ENCODE measurements around the gene HIPK1. TPM values are rescaled to one million over a fixed set of nuclear protein-coding genes. Genes with fewer than 3 reads are reported as not detected.

The HIPK1 gene
- total and polyA plus RNA-seq, 8 donors = 38.7 to 77.4 (median 45.4) TPM

DNA sequence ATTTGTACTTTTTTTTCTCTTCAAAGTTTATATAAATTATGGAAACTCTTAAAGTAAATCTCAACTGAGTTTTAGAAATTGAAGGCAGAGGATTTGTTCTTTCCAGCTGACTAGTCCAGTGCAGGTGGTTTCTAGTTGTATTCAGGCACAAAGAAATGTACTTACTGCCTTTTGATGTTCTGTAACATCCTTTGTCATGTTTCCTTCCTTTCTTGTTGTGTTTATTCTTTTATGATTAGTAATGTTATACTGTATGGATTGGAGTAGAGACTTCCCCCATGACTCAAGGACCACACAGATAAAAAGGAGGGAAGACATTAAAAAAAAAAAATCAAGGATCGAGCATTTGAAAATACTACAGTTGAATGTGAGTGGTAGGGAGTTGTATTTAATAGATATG lies 8.0 kb downstream of the HIPK1 start:
- no peaks in the 10 kb centered on the region for H3K9me3 ChIP-seq
- DNase-seq (no peak), ATAC-seq (no peak)
- intact Hi-C loops (cut with DNase I) = no loop called here
- peaks cover 1 to 97% of the 10 kb centered on the region in 2 donors for H3K4me1 ChIP-seq
- TF ChIP-seq, protein P1, sequence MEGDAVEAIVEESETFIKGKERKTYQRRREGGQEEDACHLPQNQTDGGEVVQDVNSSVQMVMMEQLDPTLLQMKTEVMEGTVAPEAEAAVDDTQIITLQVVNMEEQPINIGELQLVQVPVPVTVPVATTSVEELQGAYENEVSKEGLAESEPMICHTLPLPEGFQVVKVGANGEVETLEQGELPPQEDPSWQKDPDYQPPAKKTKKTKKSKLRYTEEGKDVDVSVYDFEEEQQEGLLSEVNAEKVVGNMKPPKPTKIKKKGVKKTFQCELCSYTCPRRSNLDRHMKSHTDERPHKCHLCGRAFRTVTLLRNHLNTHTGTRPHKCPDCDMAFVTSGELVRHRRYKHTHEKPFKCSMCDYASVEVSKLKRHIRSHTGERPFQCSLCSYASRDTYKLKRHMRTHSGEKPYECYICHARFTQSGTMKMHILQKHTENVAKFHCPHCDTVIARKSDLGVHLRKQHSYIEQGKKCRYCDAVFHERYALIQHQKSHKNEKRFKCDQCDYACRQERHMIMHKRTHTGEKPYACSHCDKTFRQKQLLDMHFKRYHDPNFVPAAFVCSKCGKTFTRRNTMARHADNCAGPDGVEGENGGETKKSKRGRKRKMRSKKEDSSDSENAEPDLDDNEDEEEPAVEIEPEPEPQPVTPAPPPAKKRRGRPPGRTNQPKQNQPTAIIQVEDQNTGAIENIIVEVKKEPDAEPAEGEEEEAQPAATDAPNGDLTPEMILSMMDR (IDR thresholded peaks at IDR 0.05) = no peak
- H3K27ac ChIP-seq = no peak overlapping the region
- peaks cover 0 to 20% of the 10 kb centered on the region in 2 donors for H3K36me3 ChIP-seq
- no peak overlapping the region for H3K4me3 ChIP-seq
- no peaks in the 10 kb centered on the region for H3K27me3 ChIP-seq

DNA sequence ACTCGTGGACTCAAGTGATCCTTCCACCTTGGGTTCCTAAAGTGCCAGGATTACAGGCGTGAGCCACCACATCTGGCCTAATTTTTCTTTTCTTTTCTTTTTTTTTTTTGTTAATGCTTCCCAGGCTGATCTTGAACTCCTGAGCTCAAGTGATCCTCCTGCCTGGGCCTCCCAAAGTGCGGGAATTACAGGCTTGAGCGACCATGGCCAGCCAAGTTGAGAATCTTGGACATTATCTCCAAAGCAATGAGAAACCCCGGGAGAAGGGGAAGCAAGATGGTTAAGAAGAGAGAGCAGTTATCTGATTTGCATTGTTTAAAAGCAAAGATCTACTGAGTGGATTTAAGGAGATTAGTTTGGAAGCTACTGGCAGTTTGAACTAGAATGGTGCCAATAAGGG lies 9.1 kb downstream of the HIPK1 start:
- intact Hi-C loops (cut with DNase I) = no loop called here
- ATAC-seq = no peak

DNA sequence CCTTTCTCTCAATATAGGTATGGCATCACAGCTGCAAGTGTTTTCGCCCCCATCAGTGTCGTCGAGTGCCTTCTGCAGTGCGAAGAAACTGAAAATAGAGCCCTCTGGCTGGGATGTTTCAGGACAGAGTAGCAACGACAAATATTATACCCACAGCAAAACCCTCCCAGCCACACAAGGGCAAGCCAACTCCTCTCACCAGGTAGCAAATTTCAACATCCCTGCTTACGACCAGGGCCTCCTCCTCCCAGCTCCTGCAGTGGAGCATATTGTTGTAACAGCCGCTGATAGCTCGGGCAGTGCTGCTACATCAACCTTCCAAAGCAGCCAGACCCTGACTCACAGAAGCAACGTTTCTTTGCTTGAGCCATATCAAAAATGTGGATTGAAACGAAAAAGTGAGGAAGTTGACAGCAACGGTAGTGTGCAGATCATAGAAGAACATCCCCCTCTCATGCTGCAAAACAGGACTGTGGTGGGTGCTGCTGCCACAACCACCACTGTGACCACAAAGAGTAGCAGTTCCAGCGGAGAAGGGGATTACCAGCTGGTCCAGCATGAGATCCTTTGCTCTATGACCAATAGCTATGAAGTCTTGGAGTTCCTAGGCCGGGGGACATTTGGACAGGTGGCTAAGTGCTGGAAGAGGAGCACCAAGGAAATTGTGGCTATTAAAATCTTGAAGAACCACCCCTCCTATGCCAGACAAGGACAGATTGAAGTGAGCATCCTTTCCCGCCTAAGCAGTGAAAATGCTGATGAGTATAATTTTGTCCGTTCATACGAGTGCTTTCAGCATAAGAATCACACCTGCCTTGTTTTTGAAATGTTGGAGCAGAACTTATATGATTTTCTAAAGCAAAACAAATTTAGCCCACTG lies 11.5 kb downstream of the HIPK1 start:
- Histone ChIP-seq H3K27me3 (no peaks in the 10 kb centered on the region), H3K36me3 (peaks cover 0 to 23% of the 10 kb centered on the region in 2 donors), H3K4me1 (peaks cover 0 to 81% of the 10 kb centered on the region in 2 donors), H3K9me3 (no peaks in the 10 kb centered on the region), H3K4me3 (no peak overlapping the region), H3K27ac (peak overlapping the region in 1 of 2 donors; percentile 45)
- intact Hi-C loops (cut with DNase I) = no loop called here
- TF ChIP-seq, protein P1 (IDR thresholded peaks at IDR 0.05) = no peak
- DNase-seq = no peak
- no peak for ATAC-seq

More for the DNA sequence above, 9.1 kb downstream of the HIPK1 start:
- Histone ChIP-seq H3K27ac (no peak overlapping the region), H3K4me3 (no peak overlapping the region), H3K27me3 (no peaks in the 10 kb centered on the region), H3K9me3 (no peaks in the 10 kb centered on the region), H3K4me1 (peaks cover 0 to 96% of the 10 kb centered on the region in 2 donors), H3K36me3 (peaks cover 0 to 23% of the 10 kb centered on the region in 2 donors)
- no peak for DNase-seq
- TF ChIP-seq, protein P1 (IDR thresholded peaks at IDR 0.05) = no peak

DNA sequence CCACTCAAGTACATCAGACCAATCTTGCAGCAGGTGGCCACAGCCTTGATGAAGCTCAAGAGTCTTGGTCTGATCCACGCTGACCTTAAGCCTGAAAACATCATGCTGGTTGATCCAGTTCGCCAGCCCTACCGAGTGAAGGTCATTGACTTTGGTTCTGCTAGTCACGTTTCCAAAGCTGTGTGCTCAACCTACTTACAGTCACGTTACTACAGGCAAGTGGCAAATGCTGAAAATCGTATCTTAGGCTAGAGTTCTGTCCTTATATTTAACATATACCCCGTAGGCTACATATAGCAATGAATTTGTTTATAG lies 12.1 kb downstream of the HIPK1 start:
- Histone ChIP-seq H3K36me3 (peaks cover 0 to 23% of the 10 kb centered on the region in 2 donors), H3K27ac (no peak overlapping the region), H3K27me3 (no peaks in the 10 kb centered on the region), H3K4me1 (peaks cover 2 to 81% of the 10 kb centered on the region in 2 donors), H3K4me3 (no peak overlapping the region), H3K9me3 (no peaks in the 10 kb centered on the region)
- ATAC-seq (no peak), DNase-seq (no peak)
- TF ChIP-seq, protein P1 (IDR thresholded peaks at IDR 0.05) = no peak
- intact Hi-C loops (cut with DNase I) = no loop called here

DNA sequence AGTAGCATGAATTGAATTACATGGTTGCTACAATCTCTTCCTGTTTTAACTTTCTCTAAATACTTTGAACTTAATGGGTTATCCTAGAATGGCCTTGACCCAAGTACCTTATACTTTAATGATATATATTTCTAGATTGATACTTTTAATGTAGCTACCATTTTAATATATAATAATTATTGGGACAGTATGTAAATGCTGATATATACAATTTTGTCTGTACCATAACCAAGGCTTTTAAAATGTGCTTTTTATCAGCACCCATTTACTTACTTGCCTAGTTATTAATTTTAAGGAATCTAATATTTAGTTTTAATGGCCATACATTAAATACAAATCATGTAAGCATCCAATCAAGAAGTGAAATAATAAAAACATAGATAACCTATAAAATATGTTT lies 13.4 kb downstream of the HIPK1 start:
- H3K27ac ChIP-seq = peak overlapping the region in 1 of 2 donors; percentile 67
- peaks cover 15 to 81% of the 10 kb centered on the region in 2 donors for H3K4me1 ChIP-seq
- TF ChIP-seq, protein P1 (IDR thresholded peaks at IDR 0.05) = no peak
- intact Hi-C loops (cut with DNase I) = no loop called here
- no peak overlapping the region for H3K4me3 ChIP-seq
- no peak for ATAC-seq
- no peaks in the 10 kb centered on the region for H3K27me3 ChIP-seq
- no peak for DNase-seq
- peaks cover 0 to 23% of the 10 kb centered on the region in 2 donors for H3K36me3 ChIP-seq
- H3K9me3 ChIP-seq = no peaks in the 10 kb centered on the region
